Stimulated activated naive CD4-positive, alpha-beta T cell (primary cell): Measurements from ENCODE around the gene FOLR3.
"Not testable (repeated sequence)": the region's sequence is repeated elsewhere in the genome, so short reads cannot be mapped to it uniquely, and the experiment has no call there.

Experiments
- DNase-seq, 6 experiments: peaks; one replicate each; lab custom pipeline; 2025; lab: John Stamatoyannopoulos, UW

Gene FOLR3

GRCh38 chr11:72123117-72123653, 12.3 kb upstream of the FOLR3 start:
- no peak for DNase-seq

- no peak for DNase-seq
Observed at GRCh38 chr11:72124046-72124445, 11.5 kb upstream of the FOLR3 start.

- DNase-seq: no peak
Observed at GRCh38 chr11:72125956-72126355, 9.6 kb upstream of the FOLR3 start.

GRCh38 chr11:72127923-72128322, 7.6 kb upstream of the FOLR3 start:
- no peak for DNase-seq

- no peak for DNase-seq
Observed at GRCh38 chr11:72129381-72129780, 6.1 kb upstream of the FOLR3 start.

- no peak for DNase-seq
Observed at GRCh38 chr11:72132646-72133045, 2.9 kb upstream of the FOLR3 start.

GRCh38 chr11:72135891-72136683, 562 bp downstream of the FOLR3 start:
- no peak for DNase-seq

GRCh38 chr11:72136684-72137262, 1.2 kb downstream of the FOLR3 start:
- no peak for DNase-seq

GRCh38 chr11:72138821-72139390, 3.4 kb downstream of the FOLR3 start:
- no peak for DNase-seq

- DNase-seq: no peak
Observed at GRCh38 chr11:72139500-72139899, 4.0 kb downstream of the FOLR3 start.

GRCh38 chr11:72140661-72141060, 5.1 kb downstream of the FOLR3 start:
- DNase-seq: no peak

- no peak for DNase-seq
Observed at GRCh38 chr11:72141066-72141465, 5.5 kb downstream of the FOLR3 start.

- not testable (repeated sequence) for DNase-seq
Observed at GRCh38 chr11:72142086-72142485, 6.6 kb downstream of the FOLR3 start.

GRCh38 chr11:72142543-72142942, 7.0 kb downstream of the FOLR3 start:
- not testable (repeated sequence) for DNase-seq

- no peak for DNase-seq
Observed at GRCh38 chr11:72144807-72145565, 9.5 kb downstream of the FOLR3 start.

GRCh38 chr11:72146625-72147024, 11.1 kb downstream of the FOLR3 start:
- DNase-seq: no peak

GRCh38 chr11:72150882-72151281, 15.4 kb downstream of the FOLR3 start:
- DNase-seq: no peak

- not testable (repeated sequence) for DNase-seq
Observed at GRCh38 chr11:72153874-72154273, 18.3 kb downstream of the FOLR3 start.

GRCh38 chr11:72154816-72155215, 19.3 kb downstream of the FOLR3 start:
- no peak for DNase-seq

- DNase-seq: no peak
Observed at GRCh38 chr11:72155751-72156150, 20.2 kb downstream of the FOLR3 start.

- no peak for DNase-seq
Observed at GRCh38 chr11:72157131-72157530, 21.6 kb downstream of the FOLR3 start.

- no peak for DNase-seq
Observed at GRCh38 chr11:72160319-72160718, 24.8 kb downstream of the FOLR3 start.
